SK-N-SH treated with all-trans-retinoic acid at 6 μM for 48 hours (cell line): ENCODE results near the gene KRTAP5-4.

Experiments used
- ATAC-seq: fragments of 200-7000 bp; cut with Tn5 transposase; 3 replicates; pipeline ENCODE4 v1.9.1; 2020; ENCODE audit warnings: mild to moderate bottlenecking, moderate library complexity
- ARNTL ChIP-seq: fragments of 450-650 bp; formaldehyde crosslinking; IDR thresholded peaks from 2 replicates; pipeline ENCODE4 v1.5.0; 2020; ENCODE audit warnings: low read depth, mild to moderate bottlenecking, moderate library complexity, borderline replicate concordance
- BACH2 ChIP-seq: fragments of 250-450 bp; sonication (Bioruptor Pico); IDR thresholded peaks from 2 replicates; pipeline ENCODE4 v1.9.0; 2021; ENCODE audit warnings: mild to moderate bottlenecking, borderline replicate concordance
- CREB5 ChIP-seq: fragments of 250-450 bp; sonication (Bioruptor Pico); IDR thresholded peaks from 2 replicates; pipeline ENCODE4 v1.5.1; 2020; ENCODE audit warnings: low read depth, mild to moderate bottlenecking, moderate library complexity
- CSDC2 ChIP-seq: fragments of 250-450 bp; sonication (Bioruptor Pico); IDR thresholded peaks from 2 replicates; pipeline ENCODE4 v1.5.0; 2020; ENCODE audit warnings: mild to moderate bottlenecking, moderate library complexity
- CSRNP3 ChIP-seq: fragments of 250-450 bp; sonication (Bioruptor Pico); IDR thresholded peaks from 2 replicates; pipeline ENCODE4 v1.5.1; 2021; ENCODE audit warnings: mild to moderate bottlenecking, moderate library complexity
- ESRRG ChIP-seq: fragments of 250-450 bp; sonication (Bioruptor Pico); IDR thresholded peaks from 2 replicates; pipeline ENCODE4 v1.6.1; 2021; ENCODE audit warnings: mild to moderate bottlenecking
- GLIS3 ChIP-seq: fragments of 250-450 bp; sonication (Bioruptor Pico); IDR thresholded peaks from 2 replicates; pipeline ENCODE4 v1.5.0; 2020; ENCODE audit warnings: mild to moderate bottlenecking, moderate library complexity
- ISL1 ChIP-seq: fragments of 250-450 bp; sonication (Bioruptor Pico); IDR thresholded peaks from 2 replicates; pipeline ENCODE4 v2.1.2; 2022; ENCODE audit warnings: mild to moderate bottlenecking, moderate library complexity
- OSR1 ChIP-seq: fragments of 250-450 bp; sonication (Bioruptor Pico); IDR thresholded peaks from 2 replicates; pipeline ENCODE4 v1.8.0; 2022; ENCODE audit warnings: moderate library complexity, mild to moderate bottlenecking, inconsistent platforms
- PATZ1 ChIP-seq: fragments of 250-450 bp; sonication (Bioruptor Pico); IDR thresholded peaks from 2 replicates; pipeline ENCODE4 v1.8.0; 2020; ENCODE audit warnings: mild to moderate bottlenecking, moderate library complexity, borderline replicate concordance
- POU6F1 ChIP-seq: fragments of 250-450 bp; sonication (Bioruptor Pico); IDR thresholded peaks from 2 replicates; pipeline ENCODE4 v1.8.0; 2021; ENCODE audit warnings: low read depth, mild to moderate bottlenecking, moderate library complexity, borderline replicate concordance
- PPARA ChIP-seq: fragments of 250-450 bp; sonication (Bioruptor Pico); IDR thresholded peaks from 2 replicates; pipeline ENCODE4 v1.5.0; 2020; ENCODE audit warnings: mild to moderate bottlenecking, borderline replicate concordance
- RARB ChIP-seq: fragments of 250-450 bp; sonication (Bioruptor Pico); IDR thresholded peaks from 2 replicates; pipeline ENCODE4 v1.8.0; 2021; ENCODE audit warnings: mild to moderate bottlenecking, moderate library complexity
- SNAI2 ChIP-seq: fragments of 250-450 bp; sonication (Bioruptor Pico); IDR thresholded peaks from 2 replicates; pipeline ENCODE4 v1.5.0; 2020; ENCODE audit warnings: mild to moderate bottlenecking, moderate library complexity
- TCF4 ChIP-seq: fragments of 250-450 bp; sonication (Bioruptor Pico); IDR thresholded peaks from 2 replicates; pipeline ENCODE4 v1.8.0; 2021; ENCODE audit warnings: mild to moderate bottlenecking, moderate library complexity, borderline replicate concordance
- TOX ChIP-seq: fragments of 250-450 bp; sonication (Bioruptor Pico); IDR thresholded peaks from 2 replicates; pipeline ENCODE4 v1.8.0; 2021; ENCODE audit warnings: mild to moderate bottlenecking, moderate library complexity, borderline replicate concordance
- TSHZ2 ChIP-seq: fragments of 250-450 bp; sonication (Bioruptor Pico); IDR thresholded peaks from 2 replicates; pipeline ENCODE4 v1.5.0; 2020; ENCODE audit warnings: mild to moderate bottlenecking, moderate library complexity
- ZC3H10 ChIP-seq: fragments of 250-450 bp; sonication (Bioruptor Pico); IDR thresholded peaks from 2 replicates; pipeline ENCODE4 v1.5.1; 2021; ENCODE audit warnings: mild to moderate bottlenecking, moderate library complexity
- ZFP3 ChIP-seq: fragments of 250-450 bp; sonication (Bioruptor Pico); IDR thresholded peaks from 2 replicates; pipeline ENCODE4 v1.5.0; 2020; ENCODE audit warnings: mild to moderate bottlenecking, moderate library complexity
- ZFP30 ChIP-seq: fragments of 450-650 bp; formaldehyde crosslinking; IDR thresholded peaks from 2 replicates; pipeline ENCODE4 v1.5.0; 2022; ENCODE audit warnings: mild to moderate bottlenecking, moderate library complexity
- ZNF565 ChIP-seq: fragments of 450-650 bp; formaldehyde crosslinking; conservative IDR thresholded peaks from 2 replicates; pipeline ENCODE4 v1.5.0; 2020; ENCODE audit warnings: low read depth, mild to moderate bottlenecking, moderate library complexity
- ZNF70 ChIP-seq: fragments of 450-650 bp; formaldehyde crosslinking; IDR thresholded peaks from 2 replicates; pipeline ENCODE4 v1.5.0; 2020; ENCODE audit warnings: mild to moderate bottlenecking, moderate library complexity
- ZNF8 ChIP-seq: fragments of 450-650 bp; formaldehyde crosslinking; IDR thresholded peaks from 2 replicates; pipeline ENCODE4 v1.5.0; 2020; ENCODE audit warnings: mild to moderate bottlenecking, moderate library complexity

KRTAP5-4 gene

GRCh38 chr11:1631066-1631568, 9.2 kb upstream of the KRTAP5-4 start:
- no peak for TF ChIP-seq PATZ1 (CRISPR knock-in tag)
- TF ChIP-seq CREB5 (CRISPR knock-in tag), result no peak
- no peak for TF ChIP-seq ESRRG (CRISPR knock-in tag)
- TF ChIP-seq ZC3H10 (CRISPR knock-in tag), result no peak
- TF ChIP-seq TOX (CRISPR knock-in tag), result no peak
- TF ChIP-seq ZFP30 (CRISPR knock-in tag), result no peak
- TF ChIP-seq ZNF8 (CRISPR knock-in tag), result no peak
- no peak for TF ChIP-seq ZNF565 (CRISPR knock-in tag)
- TF ChIP-seq ARNTL (CRISPR knock-in tag), result no peak
- TF ChIP-seq ZNF70, result no peak
- TF ChIP-seq BACH2 (CRISPR knock-in tag), result no peak
- no peak for TF ChIP-seq SNAI2 (CRISPR knock-in tag)
- no peak for TF ChIP-seq TCF4
- no peak for TF ChIP-seq ISL1 (CRISPR knock-in tag)
- TF ChIP-seq TSHZ2, result no peak
- TF ChIP-seq ZFP3 (CRISPR knock-in tag), result no peak
- TF ChIP-seq CSDC2 (CRISPR knock-in tag), result no peak
- TF ChIP-seq, all 23 proteins: peak for 0
- no peak for ATAC-seq

GRCh38 chr11:1630271-1630670, 8.3 kb upstream of the KRTAP5-4 start:
- TF ChIP-seq ZNF8 (CRISPR knock-in tag) (no peak), ISL1 (CRISPR knock-in tag) (no peak), CSDC2 (CRISPR knock-in tag) (no peak), TCF4 (no peak), PPARA (no peak), GLIS3 (CRISPR knock-in tag) (no peak), ZFP30 (CRISPR knock-in tag) (no peak), OSR1 (no peak), ZNF70 (no peak), BACH2 (CRISPR knock-in tag) (no peak), TSHZ2 (no peak), TOX (CRISPR knock-in tag) (no peak), SNAI2 (CRISPR knock-in tag) (no peak), RARB (CRISPR knock-in tag) (no peak), PATZ1 (CRISPR knock-in tag) (no peak), ZNF565 (CRISPR knock-in tag) (no peak), ARNTL (CRISPR knock-in tag) (no peak), CSRNP3 (no peak), POU6F1 (no peak), ZFP3 (CRISPR knock-in tag) (no peak)
- ATAC-seq, result no peak
